ENCODE results near the gene CLIP2.

GRCh38 chr7:74399006-74399405 is 109.8 kb downstream of the CLIP2 start:
- TF ChIP-seq, protein P1, sequence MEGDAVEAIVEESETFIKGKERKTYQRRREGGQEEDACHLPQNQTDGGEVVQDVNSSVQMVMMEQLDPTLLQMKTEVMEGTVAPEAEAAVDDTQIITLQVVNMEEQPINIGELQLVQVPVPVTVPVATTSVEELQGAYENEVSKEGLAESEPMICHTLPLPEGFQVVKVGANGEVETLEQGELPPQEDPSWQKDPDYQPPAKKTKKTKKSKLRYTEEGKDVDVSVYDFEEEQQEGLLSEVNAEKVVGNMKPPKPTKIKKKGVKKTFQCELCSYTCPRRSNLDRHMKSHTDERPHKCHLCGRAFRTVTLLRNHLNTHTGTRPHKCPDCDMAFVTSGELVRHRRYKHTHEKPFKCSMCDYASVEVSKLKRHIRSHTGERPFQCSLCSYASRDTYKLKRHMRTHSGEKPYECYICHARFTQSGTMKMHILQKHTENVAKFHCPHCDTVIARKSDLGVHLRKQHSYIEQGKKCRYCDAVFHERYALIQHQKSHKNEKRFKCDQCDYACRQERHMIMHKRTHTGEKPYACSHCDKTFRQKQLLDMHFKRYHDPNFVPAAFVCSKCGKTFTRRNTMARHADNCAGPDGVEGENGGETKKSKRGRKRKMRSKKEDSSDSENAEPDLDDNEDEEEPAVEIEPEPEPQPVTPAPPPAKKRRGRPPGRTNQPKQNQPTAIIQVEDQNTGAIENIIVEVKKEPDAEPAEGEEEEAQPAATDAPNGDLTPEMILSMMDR (conservative IDR thresholded peaks at IDR 0.05) = no peak
- no peak for TF ChIP-seq EZH2 (IDR thresholded peaks at IDR 0.05; ENCODE audit: low read depth)

Measured in PC-9 (cell line).